ENCODE measurements around the gene PNMA8A. TPM values are rescaled to one million over a fixed set of nuclear protein-coding genes. Genes with fewer than 3 reads are reported as not detected.
A peak's percentile ranks its signal among the peaks of the same experiment; 100 is the strongest.
"Not testable (repeated sequence)": the region's sequence is repeated elsewhere in the genome, so short reads cannot be mapped to it uniquely, and the experiment has no call there.

Gene PNMA8A
- total RNA-seq, 8 experiments from 2014 or later, result 1.3 to 75.6 (median 46.4) TPM

- no peak overlapping the region for H3K27ac ChIP-seq
- 69 to 100% (median 83%) methylated on average over 2 to 4 of the region's 5 CpGs; no CpG with 5 or more reads in 6 of the 10 experiments for WGBS, 10 experiments
- no peak overlapping the region for H3K4me3 ChIP-seq
- H3K4me1 ChIP-seq (replicated peaks in 1 of 2), result no peaks in the 10 kb centered on the region
- in situ Hi-C loops (cut with MboI; ENCODE audit: low pct_unique_long_range_greater_than_20kb in 2 of 9, low sequenced_read_pairs in 9 of 9, unreplicated experiment in 9 of 9), result no loop called here
- ATAC-seq (replicated peaks in 6 of 8), result no peak
These were observed 14.4 kb downstream of the PNMA8A start for GRCh38 chr19:46456930-46457329.

- Histone ChIP-seq H3K4me1 (replicated peaks in 1 of 2) (peaks cover 0 to 4% of the 10 kb centered on the region in 2 donors), H3K27ac (no peak overlapping the region), H3K4me3 (no peak overlapping the region)
- ATAC-seq (replicated peaks in 6 of 8), result no peak
- WGBS, 10 experiments, result 40 to 80% (median 57%) methylated on average over 1 to 3 of the region's 3 CpGs; no CpG with 5 or more reads in 3 of the 10 experiments
- in situ Hi-C loops (cut with MboI; ENCODE audit: low pct_unique_long_range_greater_than_20kb in 2 of 9, low sequenced_read_pairs in 9 of 9, unreplicated experiment in 9 of 9), result no loop called here
These were observed 17.1 kb downstream of the PNMA8A start for GRCh38 chr19:46454244-46454643.

- H3K27ac ChIP-seq, result no peak overlapping the region
- ATAC-seq (replicated peaks in 6 of 8), result no peak
- in situ Hi-C loops (cut with MboI; ENCODE audit: low pct_unique_long_range_greater_than_20kb in 2 of 9, low sequenced_read_pairs in 9 of 9, unreplicated experiment in 9 of 9), result no loop called here
- no peak overlapping the region for H3K4me3 ChIP-seq
- peaks cover 0 to 4% of the 10 kb centered on the region in 2 donors for H3K4me1 ChIP-seq (replicated peaks in 1 of 2)
- 53 to 94% (median 89%) methylated on average over 2 to 6 of the region's 6 CpGs; no CpG with 5 or more reads in 1 of the 10 experiments for WGBS, 10 experiments
These were observed 17.7 kb downstream of the PNMA8A start for GRCh38 chr19:46453661-46454060.

- WGBS, 10 experiments, result 5 to 70% (median 45%) methylated on average over 1 to 4 of the region's 4 CpGs
- ATAC-seq (replicated peaks in 6 of 8), result peak in 1 of 8 experiments; percentile 17
- Histone ChIP-seq H3K4me3 (no peak overlapping the region), H3K27ac (no peak overlapping the region), H3K4me1 (replicated peaks in 1 of 2) (peaks cover 0 to 4% of the 10 kb centered on the region in 2 donors)
- in situ Hi-C loops (cut with MboI; ENCODE audit: low pct_unique_long_range_greater_than_20kb in 2 of 9, low sequenced_read_pairs in 9 of 9, unreplicated experiment in 9 of 9), result no loop called here
These were observed 19.2 kb downstream of the PNMA8A start for GRCh38 chr19:46452186-46452585.

GRCh38 chr19:46451352-46451751 is 20.0 kb downstream of the PNMA8A start:
- ATAC-seq (replicated peaks in 6 of 8), result no peak
- in situ Hi-C loops (cut with MboI; ENCODE audit: low pct_unique_long_range_greater_than_20kb in 2 of 9, low sequenced_read_pairs in 9 of 9, unreplicated experiment in 9 of 9), result no loop called here
- Histone ChIP-seq H3K4me1 (replicated peaks in 1 of 2) (peaks cover 0 to 4% of the 10 kb centered on the region in 2 donors), H3K4me3 (no peak overlapping the region), H3K27ac (peak overlapping the region in 1 of 2 donors; percentile 30)
- 63 to 85% (median 77%) methylated on average over 2 to 6 of the region's 6 CpGs for WGBS, 10 experiments

- H3K27ac ChIP-seq, result no peak overlapping the region
- ATAC-seq (replicated peaks in 6 of 8), result peak in 1 of 8 experiments; percentile 94
- WGBS, 10 experiments, result 0 to 100% (median 73%) methylated on average over 2 to 5 of the region's 5 CpGs; no CpG with 5 or more reads in 2 of the 10 experiments
- in situ Hi-C loops (cut with MboI; ENCODE audit: low pct_unique_long_range_greater_than_20kb in 2 of 9, low sequenced_read_pairs in 9 of 9, unreplicated experiment in 9 of 9), result no loop called here
- no peak overlapping the region for H3K4me3 ChIP-seq
- peaks cover 0 to 4% of the 10 kb centered on the region in 2 donors for H3K4me1 ChIP-seq (replicated peaks in 1 of 2)
These were observed 20.6 kb downstream of the PNMA8A start for GRCh38 chr19:46450737-46451136.

GRCh38 chr19:46449228-46449627 is 22.1 kb downstream of the PNMA8A start:
- no peak for ATAC-seq (replicated peaks in 6 of 8)
- H3K27ac ChIP-seq, result no peak overlapping the region
- no peak overlapping the region for H3K4me3 ChIP-seq
- WGBS, 10 experiments, result 0 to 100% (median 44%) methylated on average over 1 to 4 of the region's 7 CpGs; no CpG with 5 or more reads in 1 of the 10 experiments
- peaks cover 0 to 4% of the 10 kb centered on the region in 2 donors for H3K4me1 ChIP-seq (replicated peaks in 1 of 2)
- in situ Hi-C loops (cut with MboI; ENCODE audit: low pct_unique_long_range_greater_than_20kb in 2 of 9, low sequenced_read_pairs in 9 of 9, unreplicated experiment in 9 of 9), result no loop called here

- Histone ChIP-seq H3K27ac (no peak overlapping the region), H3K4me1 (replicated peaks in 1 of 2) (peaks cover 0 to 4% of the 10 kb centered on the region in 2 donors), H3K4me3 (no peak overlapping the region)
- WGBS, 10 experiments, result 62 to 100% (median 89%) methylated on average over 1 to 10 of the region's 10 CpGs; no CpG with 5 or more reads in 1 of the 10 experiments
- ATAC-seq (replicated peaks in 6 of 8), result no peak
- in situ Hi-C loops (cut with MboI; ENCODE audit: low pct_unique_long_range_greater_than_20kb in 2 of 9, low sequenced_read_pairs in 9 of 9, unreplicated experiment in 9 of 9), result no loop called here
These were observed 22.8 kb downstream of the PNMA8A start for GRCh38 chr19:46448601-46449000.

- Histone ChIP-seq H3K4me3 (no peak overlapping the region), H3K27ac (no peak overlapping the region), H3K4me1 (replicated peaks in 1 of 2) (peaks cover 0 to 4% of the 10 kb centered on the region in 2 donors)
- WGBS, 10 experiments, result 31 to 100% (median 77%) methylated on average over 1 to 3 of the region's 5 CpGs; no CpG with 5 or more reads in 2 of the 10 experiments
- ATAC-seq (replicated peaks in 6 of 8), result no peak
- in situ Hi-C loops (cut with MboI; ENCODE audit: low pct_unique_long_range_greater_than_20kb in 2 of 9, low sequenced_read_pairs in 9 of 9, unreplicated experiment in 9 of 9), result no loop called here
These were observed 23.5 kb downstream of the PNMA8A start for GRCh38 chr19:46447824-46448223.

- ATAC-seq (replicated peaks in 6 of 8), result no peak
- Histone ChIP-seq H3K4me1 (replicated peaks in 1 of 2) (peaks cover 0 to 4% of the 10 kb centered on the region in 2 donors), H3K27ac (no peak overlapping the region), H3K4me3 (no peak overlapping the region)
- 0 to 100% (median 40%) methylated on average over 1 to 2 of the region's 3 CpGs; no CpG with 5 or more reads in 5 of the 10 experiments for WGBS, 10 experiments
- in situ Hi-C loops (cut with MboI; ENCODE audit: low pct_unique_long_range_greater_than_20kb in 2 of 9, low sequenced_read_pairs in 9 of 9, unreplicated experiment in 9 of 9), result no loop called here
These were observed 24.4 kb downstream of the PNMA8A start for GRCh38 chr19:46447006-46447405.

- Histone ChIP-seq H3K27ac (no peak overlapping the region), H3K4me3 (no peak overlapping the region), H3K4me1 (replicated peaks in 1 of 2) (no peaks in the 10 kb centered on the region)
- in situ Hi-C loops (cut with MboI; ENCODE audit: low pct_unique_long_range_greater_than_20kb in 2 of 9, low sequenced_read_pairs in 9 of 9, unreplicated experiment in 9 of 9), result no loop called here
- no peak for ATAC-seq (replicated peaks in 6 of 8)
- 0 to 100% (median 76%) methylated on average over 1 to 9 of the region's 15 CpGs; no CpG with 5 or more reads in 1 of the 10 experiments for WGBS, 10 experiments
These were observed 25.3 kb downstream of the PNMA8A start for GRCh38 chr19:46446021-46446420.

GRCh38 chr19:46442808-46443450 is 28.4 kb downstream of the PNMA8A start:
- no peak overlapping the region for H3K27ac ChIP-seq
- in situ Hi-C loops (cut with MboI; ENCODE audit: low pct_unique_long_range_greater_than_20kb in 2 of 9, low sequenced_read_pairs in 9 of 9, unreplicated experiment in 9 of 9), result no loop called here
- no peak overlapping the region for H3K4me3 ChIP-seq
- no peaks in the 10 kb centered on the region for H3K4me1 ChIP-seq (replicated peaks in 1 of 2)
- 0 to 96% (median 76%) methylated on average over 1 to 8 of the region's 8 CpGs; no CpG with 5 or more reads in 1 of the 10 experiments for WGBS, 10 experiments
- ATAC-seq (replicated peaks in 6 of 8), result peak in 2 of 8 experiments; percentile 37 to 45

GRCh38 chr19:46441866-46442265 is 29.5 kb downstream of the PNMA8A start:
- in situ Hi-C loops (cut with MboI; ENCODE audit: low pct_unique_long_range_greater_than_20kb in 2 of 9, low sequenced_read_pairs in 9 of 9, unreplicated experiment in 9 of 9), result no loop called here
- H3K4me3 ChIP-seq, result no peak overlapping the region
- ATAC-seq (replicated peaks in 6 of 8), result no peak
- 14 to 89% (median 60%) methylated on average over 1 of the region's 1 CpG; no CpG with 5 or more reads in 1 of the 10 experiments for WGBS, 10 experiments
- H3K27ac ChIP-seq, result no peak overlapping the region
- H3K4me1 ChIP-seq (replicated peaks in 1 of 2), result no peaks in the 10 kb centered on the region

- in situ Hi-C loops (cut with MboI; ENCODE audit: low pct_unique_long_range_greater_than_20kb in 2 of 9, low sequenced_read_pairs in 9 of 9, unreplicated experiment in 9 of 9); H3K4me3 ChIP-seq; H3K27ac ChIP-seq; H3K4me1 ChIP-seq (replicated peaks in 1 of 2); ATAC-seq (replicated peaks in 6 of 8): not testable (repeated sequence)
- WGBS, 10 experiments, result 77 to 100% (median 94%) methylated on average over 1 to 4 of the region's 4 CpGs; no CpG with 5 or more reads in 2 of the 10 experiments
These were observed 35.7 kb downstream of the PNMA8A start for GRCh38 chr19:46435689-46436088.
